Urinary bladder (tissue), 4 donors: ENCODE measurements around the gene AASDH. TPM values are rescaled to one million over a fixed set of nuclear protein-coding genes. Genes with fewer than 3 reads are reported as not detected.

Experiments
- DNase-seq: peaks from one replicate; pipeline ENCODE4 v3.0.0-alpha.2; 2015; ENCODE audit errors: extremely low spot score
- H3K27ac ChIP-seq: one replicate; pipeline ENCODE4 v1.5.1; 2013; ENCODE audit warnings: low read depth, mild to moderate bottlenecking, moderate library complexity
- H3K36me3 ChIP-seq: one replicate; pipeline ENCODE4 v1.6.1; 2013; ENCODE audit warnings: mild to moderate bottlenecking, moderate library complexity; ENCODE audit not compliant: insufficient read depth
- H3K4me1 ChIP-seq: one replicate; pipeline ENCODE4 v1.6.1; 2013; ENCODE audit warnings: mild to moderate bottlenecking, moderate library complexity; ENCODE audit not compliant: insufficient read depth
- H3K4me3 ChIP-seq: one replicate; pipeline ENCODE4 v1.5.1; 2013; ENCODE audit warnings: low read depth, low read length
- WGBS: extraction: QIAGEN DNeasy Blood & Tissue Kit; methylation state at CpG from one replicate; pipeline ENCODE4 v1.1.7; 2013; 5-methylcytosine and 5-hydroxymethylcytosine counted together
- polyA plus RNA-seq: library from polyadenylated mRNA; stranded (reverse); fragments of 200-250 nt; gene quantifications from one replicate; pipeline ENCODE4 v1.2.3, GENCODE V29; 2013
- total RNA-seq: library from RNA; depleted of rRNA; stranded (reverse); fragments of >200 nt; gene quantifications from one replicate; pipeline ENCODE4 v1.2.3, GENCODE V29; 2014
- donor health status: healthy with polysubstance abuse.
- donor health status: healthy.

AASDH gene
- total and polyA plus RNA-seq, 2 donors = 6.1 to 33.8 TPM

- Histone ChIP-seq H3K27ac (no peak overlapping the region), H3K36me3 (no peaks in the 10 kb centered on the region), H3K4me3 (no peak overlapping the region), H3K4me1 (no peaks in the 10 kb centered on the region)
- DNase-seq = no peak
- 91% methylated on average over 29 of the region's 29 CpGs for WGBS
Measured at GRCh38 chr4:56316011-56316650, 71.2 kb downstream of the AASDH start.

- no peaks in the 10 kb centered on the region for H3K4me1 ChIP-seq
- no peak overlapping the region for H3K4me3 ChIP-seq
- H3K36me3 ChIP-seq = no peaks in the 10 kb centered on the region
- DNase-seq = no peak
- no peak overlapping the region for H3K27ac ChIP-seq
- 95% methylated on average over 24 of the region's 24 CpGs for WGBS
Measured at GRCh38 chr4:56315543-56315942, 71.7 kb downstream of the AASDH start.

GRCh38 chr4:56315041-56315440 lies 72.2 kb downstream of the AASDH start:
- Histone ChIP-seq H3K4me1 (no peaks in the 10 kb centered on the region), H3K27ac (no peak overlapping the region), H3K4me3 (no peak overlapping the region), H3K36me3 (no peaks in the 10 kb centered on the region)
- 97% methylated on average over 29 of the region's 29 CpGs for WGBS
- no peak for DNase-seq

GRCh38 chr4:56314207-56314915 lies 72.9 kb downstream of the AASDH start:
- Histone ChIP-seq H3K4me3 (no peak overlapping the region), H3K36me3 (no peaks in the 10 kb centered on the region), H3K4me1 (no peaks in the 10 kb centered on the region), H3K27ac (no peak overlapping the region)
- WGBS = 97% methylated on average over 50 of the region's 50 CpGs
- no peak for DNase-seq

- Histone ChIP-seq H3K27ac (no peak overlapping the region), H3K4me1 (no peaks in the 10 kb centered on the region), H3K4me3 (no peak overlapping the region), H3K36me3 (no peaks in the 10 kb centered on the region)
- 96% methylated on average over 12 of the region's 12 CpGs for WGBS
- DNase-seq = no peak
Measured at GRCh38 chr4:56313132-56313531, 74.2 kb downstream of the AASDH start.

GRCh38 chr4:56311299-56311975 lies 75.9 kb downstream of the AASDH start:
- no peak overlapping the region for H3K27ac ChIP-seq
- no peak overlapping the region for H3K4me3 ChIP-seq
- no peaks in the 10 kb centered on the region for H3K4me1 ChIP-seq
- WGBS = 66% methylated on average over 7 of the region's 7 CpGs
- H3K36me3 ChIP-seq = no peaks in the 10 kb centered on the region
- DNase-seq = peak; percentile 26

GRCh38 chr4:56310401-56311125 lies 76.7 kb downstream of the AASDH start:
- no peaks in the 10 kb centered on the region for H3K36me3 ChIP-seq
- WGBS = 86% methylated on average over 5 of the region's 5 CpGs
- H3K4me1 ChIP-seq = no peaks in the 10 kb centered on the region
- no peak overlapping the region for H3K4me3 ChIP-seq
- no peak overlapping the region for H3K27ac ChIP-seq
- no peak for DNase-seq

GRCh38 chr4:56308384-56308783 lies 78.9 kb downstream of the AASDH start:
- H3K27ac ChIP-seq = no peak overlapping the region
- DNase-seq = no peak
- H3K4me3 ChIP-seq = no peak overlapping the region
- H3K36me3 ChIP-seq = no peaks in the 10 kb centered on the region
- no peaks in the 10 kb centered on the region for H3K4me1 ChIP-seq
- WGBS = 93% methylated on average over 4 of the region's 4 CpGs

- Histone ChIP-seq H3K4me1 (no peaks in the 10 kb centered on the region), H3K36me3 (no peaks in the 10 kb centered on the region), H3K4me3 (no peak overlapping the region), H3K27ac (no peak overlapping the region)
- DNase-seq = no peak
- 78% methylated on average over 3 of the region's 3 CpGs for WGBS
Measured at GRCh38 chr4:56307423-56307822, 79.9 kb downstream of the AASDH start.

- H3K4me3 ChIP-seq = no peak overlapping the region
- no peak for DNase-seq
- WGBS = 79% methylated on average over 1 of the region's 1 CpG
- H3K36me3 ChIP-seq = no peaks in the 10 kb centered on the region
- no peak overlapping the region for H3K27ac ChIP-seq
- H3K4me1 ChIP-seq = no peaks in the 10 kb centered on the region
Measured at GRCh38 chr4:56305390-56305789, 81.9 kb downstream of the AASDH start.

- Histone ChIP-seq H3K4me3 (no peak overlapping the region), H3K36me3 (no peaks in the 10 kb centered on the region), H3K27ac (no peak overlapping the region), H3K4me1 (no peaks in the 10 kb centered on the region)
- no peak for DNase-seq
- WGBS = 71% methylated on average over 2 of the region's 2 CpGs
Measured at GRCh38 chr4:56303921-56304320, 83.4 kb downstream of the AASDH start.

GRCh38 chr4:56302760-56303159 lies 84.5 kb downstream of the AASDH start:
- H3K27ac ChIP-seq = no peak overlapping the region
- WGBS = 74% methylated on average over 3 of the region's 3 CpGs
- no peak for DNase-seq
- H3K4me1 ChIP-seq = no peaks in the 10 kb centered on the region
- no peaks in the 10 kb centered on the region for H3K36me3 ChIP-seq
- no peak overlapping the region for H3K4me3 ChIP-seq

- DNase-seq = no peak
- Histone ChIP-seq H3K4me1 (no peaks in the 10 kb centered on the region), H3K4me3 (no peak overlapping the region), H3K27ac (no peak overlapping the region), H3K36me3 (no peaks in the 10 kb centered on the region)
- WGBS = 80% methylated on average over 8 of the region's 8 CpGs
Measured at GRCh38 chr4:56301997-56302496, 85.2 kb downstream of the AASDH start.
